Measurements from ENCODE around the gene APOC3.
"Not testable (repeated sequence)": the region's sequence is repeated elsewhere in the genome, so short reads cannot be mapped to it uniquely, and the experiment has no call there.

APOC3 gene

GRCh38 chr11:116801662-116802061 is 28.0 kb upstream of the APOC3 start:
- not testable (repeated sequence) for H3K4me1 ChIP-seq (ENCODE audit: control insufficient read depth in 2 of 2, insufficient read depth in 1 of 2, low read depth in 1 of 2, low read length in 2 of 2); H2AK5ac ChIP-seq (ENCODE audit: low read depth, low read length); H3K4me2 ChIP-seq (ENCODE audit: insufficient read depth, low read length, poor library complexity, severe bottlenecking); H4K8ac ChIP-seq (ENCODE audit: low read depth, low read length); H3K4me3 ChIP-seq (ENCODE audit: low read length in 2 of 2); H3K79me1 ChIP-seq (ENCODE audit: low read depth, low read length); H3K23ac ChIP-seq (ENCODE audit: low read depth, low read length, poor library complexity); H2BK12ac ChIP-seq (ENCODE audit: low read length); H3K9ac ChIP-seq (ENCODE audit: low read depth, low read length, poor library complexity); H4K91ac ChIP-seq (ENCODE audit: low read depth, low read length, poor library complexity); DNase-seq (ENCODE audit: low spot score); H3K36me3 ChIP-seq (replicated peaks in 1 of 2; ENCODE audit: control insufficient read depth in 2 of 2, insufficient read depth in 2 of 2, low read length in 2 of 2); H3K27ac ChIP-seq (replicated peaks; ENCODE audit: low read length); H2BK120ac ChIP-seq (ENCODE audit: low read depth, low read length); H2BK15ac ChIP-seq (ENCODE audit: low read length); H3K14ac ChIP-seq (ENCODE audit: low read length); H3K9me3 ChIP-seq (replicated peaks in 1 of 2; ENCODE audit: control insufficient read depth in 2 of 2, insufficient read depth in 1 of 2, low read depth in 1 of 2, low read length in 2 of 2); H2BK5ac ChIP-seq (ENCODE audit: low read length); H3K4ac ChIP-seq (ENCODE audit: low read length); H2AFZ ChIP-seq (ENCODE audit: low read length); H3K18ac ChIP-seq (ENCODE audit: low read length)
- H3K27me3 ChIP-seq (ENCODE audit: control insufficient read depth in 3 of 3, insufficient read depth in 3 of 3, low read depth in 1 of 3, low read length in 3 of 3): peaks cover 0 to 27% (median 0%) of the 10 kb centered on the region in 3 experiments

GRCh38 chr11:116804001-116804400 is 25.7 kb upstream of the APOC3 start:
- Histone ChIP-seq H3K4me2 (ENCODE audit: insufficient read depth, low read length, poor library complexity, severe bottlenecking) (no peak overlapping the region), H3K27me3 (ENCODE audit: control insufficient read depth in 3 of 3, insufficient read depth in 3 of 3, low read depth in 1 of 3, low read length in 3 of 3) (peaks cover 0 to 28% (median 0%) of the 10 kb centered on the region in 3 experiments), H3K18ac (ENCODE audit: low read length) (no peak overlapping the region), H3K14ac (ENCODE audit: low read length) (no peak overlapping the region), H2BK12ac (ENCODE audit: low read length) (no peak overlapping the region), H3K4me1 (ENCODE audit: control insufficient read depth in 2 of 2, insufficient read depth in 1 of 2, low read depth in 1 of 2, low read length in 2 of 2) (no peaks in the 10 kb centered on the region), H4K91ac (ENCODE audit: low read depth, low read length, poor library complexity) (no peak overlapping the region), H2BK15ac (ENCODE audit: low read length) (no peak overlapping the region), H3K9me3 (replicated peaks in 1 of 2; ENCODE audit: control insufficient read depth in 2 of 2, insufficient read depth in 1 of 2, low read depth in 1 of 2, low read length in 2 of 2) (no peaks in the 10 kb centered on the region), H3K4ac (ENCODE audit: low read length) (no peak overlapping the region), H3K36me3 (replicated peaks in 1 of 2; ENCODE audit: control insufficient read depth in 2 of 2, insufficient read depth in 2 of 2, low read length in 2 of 2) (no peaks in the 10 kb centered on the region), H2BK120ac (ENCODE audit: low read depth, low read length) (no peak overlapping the region), H3K4me3 (ENCODE audit: low read length in 2 of 2) (no peak overlapping the region), H3K23ac (ENCODE audit: low read depth, low read length, poor library complexity) (no peak overlapping the region), H2AFZ (ENCODE audit: low read length) (no peak overlapping the region), H3K27ac (replicated peaks; ENCODE audit: low read length) (no peak overlapping the region), H3K79me1 (ENCODE audit: low read depth, low read length) (no peaks in the 10 kb centered on the region), H4K8ac (ENCODE audit: low read depth, low read length) (no peak overlapping the region), H2AK5ac (ENCODE audit: low read depth, low read length) (no peak overlapping the region), H3K9ac (ENCODE audit: low read depth, low read length, poor library complexity) (no peak overlapping the region), H2BK5ac (ENCODE audit: low read length) (no peak overlapping the region)
- DNase-seq (ENCODE audit: low spot score): no peak
- no CpG with 5 or more reads among the region's 3 CpGs for WGBS, 2 donors (ENCODE audit: extremely low coverage in 2 of 2, insufficient read length in 2 of 2, insufficient replicate concordance in 1 of 2)

- Histone ChIP-seq H2BK12ac (ENCODE audit: low read length) (no peak overlapping the region), H4K8ac (ENCODE audit: low read depth, low read length) (no peak overlapping the region), H3K18ac (ENCODE audit: low read length) (peak overlapping the region; percentile 59), H3K14ac (ENCODE audit: low read length) (no peak overlapping the region), H3K36me3 (replicated peaks in 1 of 2; ENCODE audit: control insufficient read depth in 2 of 2, insufficient read depth in 2 of 2, low read length in 2 of 2) (no peaks in the 10 kb centered on the region), H3K9me3 (replicated peaks in 1 of 2; ENCODE audit: control insufficient read depth in 2 of 2, insufficient read depth in 1 of 2, low read depth in 1 of 2, low read length in 2 of 2) (no peaks in the 10 kb centered on the region), H3K23ac (ENCODE audit: low read depth, low read length, poor library complexity) (peak overlapping the region; percentile 83), H4K91ac (ENCODE audit: low read depth, low read length, poor library complexity) (no peak overlapping the region), H2BK5ac (ENCODE audit: low read length) (no peak overlapping the region), H3K27me3 (ENCODE audit: control insufficient read depth in 3 of 3, insufficient read depth in 3 of 3, low read depth in 1 of 3, low read length in 3 of 3) (peaks cover 0 to 21% (median 0%) of the 10 kb centered on the region in 3 experiments), H2BK120ac (ENCODE audit: low read depth, low read length) (no peak overlapping the region), H2AK5ac (ENCODE audit: low read depth, low read length) (no peak overlapping the region), H3K4me2 (ENCODE audit: insufficient read depth, low read length, poor library complexity, severe bottlenecking) (no peak overlapping the region), H3K79me1 (ENCODE audit: low read depth, low read length) (no peaks in the 10 kb centered on the region), H3K4me1 (ENCODE audit: control insufficient read depth in 2 of 2, insufficient read depth in 1 of 2, low read depth in 1 of 2, low read length in 2 of 2) (no peaks in the 10 kb centered on the region), H3K4ac (ENCODE audit: low read length) (no peak overlapping the region), H3K9ac (ENCODE audit: low read depth, low read length, poor library complexity) (no peak overlapping the region), H3K27ac (replicated peaks; ENCODE audit: low read length) (no peak overlapping the region), H2BK15ac (ENCODE audit: low read length) (no peak overlapping the region), H3K4me3 (ENCODE audit: low read length in 2 of 2) (no peak overlapping the region), H2AFZ (ENCODE audit: low read length) (no peak overlapping the region)
- no peak for DNase-seq (ENCODE audit: low spot score)
- no CpG with 5 or more reads among the region's 6 CpGs for WGBS, 2 donors (ENCODE audit: extremely low coverage in 2 of 2, insufficient read length in 2 of 2, insufficient replicate concordance in 1 of 2)
Observed at GRCh38 chr11:116807601-116808261, 22.0 kb upstream of the APOC3 start.

GRCh38 chr11:116808262-116809175 is 21.2 kb upstream of the APOC3 start:
- WGBS, 2 donors (ENCODE audit: extremely low coverage in 2 of 2, insufficient read length in 2 of 2, insufficient replicate concordance in 1 of 2): no CpG with 5 or more reads among the region's 14 CpGs
- H3K79me1 ChIP-seq (ENCODE audit: low read depth, low read length): no peaks in the 10 kb centered on the region
- H3K4me2 ChIP-seq (ENCODE audit: insufficient read depth, low read length, poor library complexity, severe bottlenecking): no peak overlapping the region
- H2BK5ac ChIP-seq (ENCODE audit: low read length): no peak overlapping the region
- H3K9ac ChIP-seq (ENCODE audit: low read depth, low read length, poor library complexity): peak overlapping the region; percentile 12
- H3K4ac ChIP-seq (ENCODE audit: low read length): no peak overlapping the region
- no peak overlapping the region for H3K27ac ChIP-seq (replicated peaks; ENCODE audit: low read length)
- H3K4me3 ChIP-seq (ENCODE audit: low read length in 2 of 2): no peak overlapping the region
- peak overlapping the region; percentile 25 for H3K18ac ChIP-seq (ENCODE audit: low read length)
- H2BK120ac ChIP-seq (ENCODE audit: low read depth, low read length): no peak overlapping the region
- H2AK5ac ChIP-seq (ENCODE audit: low read depth, low read length): no peak overlapping the region
- DNase-seq (ENCODE audit: low spot score): no peak
- no peak overlapping the region for H3K23ac ChIP-seq (ENCODE audit: low read depth, low read length, poor library complexity)
- H3K9me3 ChIP-seq (replicated peaks in 1 of 2; ENCODE audit: control insufficient read depth in 2 of 2, insufficient read depth in 1 of 2, low read depth in 1 of 2, low read length in 2 of 2): no peaks in the 10 kb centered on the region
- no peak overlapping the region for H4K8ac ChIP-seq (ENCODE audit: low read depth, low read length)
- H3K36me3 ChIP-seq (replicated peaks in 1 of 2; ENCODE audit: control insufficient read depth in 2 of 2, insufficient read depth in 2 of 2, low read length in 2 of 2): no peaks in the 10 kb centered on the region
- H3K14ac ChIP-seq (ENCODE audit: low read length): no peak overlapping the region
- H2AFZ ChIP-seq (ENCODE audit: low read length): no peak overlapping the region
- no peak overlapping the region for H2BK15ac ChIP-seq (ENCODE audit: low read length)
- peaks cover 0 to 18% (median 0%) of the 10 kb centered on the region in 3 experiments for H3K27me3 ChIP-seq (ENCODE audit: control insufficient read depth in 3 of 3, insufficient read depth in 3 of 3, low read depth in 1 of 3, low read length in 3 of 3)
- no peak overlapping the region for H2BK12ac ChIP-seq (ENCODE audit: low read length)
- no peaks in the 10 kb centered on the region for H3K4me1 ChIP-seq (ENCODE audit: control insufficient read depth in 2 of 2, insufficient read depth in 1 of 2, low read depth in 1 of 2, low read length in 2 of 2)
- no peak overlapping the region for H4K91ac ChIP-seq (ENCODE audit: low read depth, low read length, poor library complexity)

All from neuronal stem cell (in vitro differentiated cells).